Neuronal stem cell (in vitro differentiated cells): ENCODE results near the gene SDC4.
A peak's percentile ranks its signal among the peaks of the same experiment; 100 is the strongest.

Source experiments
- DNase-seq: peaks from one replicate; pipeline ENCODE4 v3.0.0-alpha.2; 2013; ENCODE audit warnings: low spot score
- H2AFZ ChIP-seq: one replicate; pipeline ENCODE4 v1.6.1; 2013; ENCODE audit warnings: mild to moderate bottlenecking, low read length, inconsistent platforms
- H2AK5ac ChIP-seq: 2 replicates; pipeline ENCODE4 v1.6.1; 2013; ENCODE audit warnings: low read depth, mild to moderate bottlenecking, inconsistent platforms, low read length, moderate library complexity, mixed read lengths
- H2BK120ac ChIP-seq: 2 replicates; pipeline ENCODE4 v1.6.1; 2013; ENCODE audit warnings: low read depth, mild to moderate bottlenecking, inconsistent platforms, low read length, moderate library complexity, mixed read lengths
- H2BK12ac ChIP-seq: one replicate; pipeline ENCODE4 v1.6.1; 2013; ENCODE audit warnings: low read length, inconsistent platforms
- H2BK15ac ChIP-seq: 2 replicates; pipeline ENCODE4 v1.6.1; 2013; ENCODE audit warnings: mild to moderate bottlenecking, low read length, inconsistent platforms, mixed read lengths
- H2BK5ac ChIP-seq: one replicate; pipeline ENCODE4 v1.6.1; 2013; ENCODE audit warnings: inconsistent platforms, mild to moderate bottlenecking, low read length, moderate library complexity
- H3K14ac ChIP-seq: one replicate; pipeline ENCODE4 v1.6.1; 2013; ENCODE audit warnings: low read length, inconsistent platforms
- H3K18ac ChIP-seq: 2 replicates; pipeline ENCODE4 v1.6.1; 2013; ENCODE audit warnings: low read length, inconsistent platforms
- H3K23ac ChIP-seq: 2 replicates; pipeline ENCODE4 v1.6.1; 2013; ENCODE audit warnings: low read depth, mild to moderate bottlenecking, mixed read lengths, low read length, inconsistent platforms; ENCODE audit not compliant: poor library complexity
- H3K27ac ChIP-seq: replicated peaks from 3 replicates; pipeline ENCODE4 v1.5.1; 2013; ENCODE audit warnings: low read length, inconsistent platforms
- H3K27me3 ChIP-seq, 3 experiments: 2 replicates each; pipeline ENCODE4 v1.6.1; 2013; ENCODE audit warnings: low read length in 3 of 3, mild to moderate bottlenecking in 2 of 3, inconsistent platforms in 1 of 3, low read depth in 1 of 3, mixed read lengths in 1 of 3, moderate library complexity in 1 of 3; ENCODE audit not compliant: control insufficient read depth in 3 of 3, insufficient read depth in 3 of 3
- H3K36me3 ChIP-seq, 2 donors: replicated peaks in 1 of 2; 2 replicates each; pipeline ENCODE4 v1.6.1; 2013; ENCODE audit warnings: low read length in 2 of 2; ENCODE audit not compliant: control insufficient read depth in 2 of 2, insufficient read depth in 2 of 2
- H3K4ac ChIP-seq: 2 replicates; pipeline ENCODE4 v1.6.1; 2013; ENCODE audit warnings: inconsistent platforms, mild to moderate bottlenecking, low read length, moderate library complexity
- H3K4me1 ChIP-seq, 2 donors: 1 replicate in 1 of 2; 2 replicates in 1 of 2; pipeline ENCODE4 v1.6.1; 2013; ENCODE audit warnings: low read length in 2 of 2, low read depth in 1 of 2; ENCODE audit not compliant: control insufficient read depth in 2 of 2, insufficient read depth in 1 of 2
- H3K4me2 ChIP-seq: one replicate; pipeline ENCODE4 v1.6.1; 2013; ENCODE audit warnings: mild to moderate bottlenecking, low read length, inconsistent platforms; ENCODE audit not compliant: insufficient read depth, poor library complexity, severe bottlenecking
- H3K4me3 ChIP-seq, 2 donors: 2 replicates each; pipeline ENCODE4 v1.5.1; 2013; ENCODE audit warnings: low read length in 2 of 2, mild to moderate bottlenecking in 2 of 2, inconsistent platforms in 1 of 2, moderate library complexity in 1 of 2
- H3K79me1 ChIP-seq: one replicate; pipeline ENCODE4 v1.6.1; 2013; ENCODE audit warnings: low read depth, mild to moderate bottlenecking, inconsistent platforms, low read length, moderate library complexity
- H3K9ac ChIP-seq: one replicate; pipeline ENCODE4 v1.6.1; 2013; ENCODE audit warnings: mild to moderate bottlenecking, low read depth, low read length, inconsistent platforms; ENCODE audit not compliant: poor library complexity
- H3K9me3 ChIP-seq, 2 donors: replicated peaks in 1 of 2; 2 replicates each; pipeline versions ENCODE3 to v1.6.1; 2013; ENCODE audit warnings: low read length in 2 of 2, mild to moderate bottlenecking in 2 of 2, inconsistent platforms in 1 of 2, low read depth in 1 of 2, mixed read lengths in 1 of 2, moderate library complexity in 1 of 2; ENCODE audit not compliant: control insufficient read depth in 2 of 2, insufficient read depth in 1 of 2
- H4K8ac ChIP-seq: one replicate; pipeline ENCODE4 v1.6.1; 2013; ENCODE audit warnings: low read depth, mild to moderate bottlenecking, inconsistent platforms, low read length, moderate library complexity
- H4K91ac ChIP-seq: one replicate; pipeline ENCODE4 v1.6.1; 2013; ENCODE audit warnings: low read length, low read depth, mild to moderate bottlenecking, inconsistent platforms; ENCODE audit not compliant: poor library complexity
- WGBS, 2 donors: extraction: QIAGEN DNeasy Blood & Tissue Kit; methylation state at CpG; one replicate each; pipeline ENCODE4 v1.1.7; 2013; ENCODE audit warnings: missing lambda C conversion rate in 2 of 2, mixed read lengths in 1 of 2; ENCODE audit not compliant: insufficient read length in 2 of 2, insufficient replicate concordance in 1 of 2; ENCODE audit errors: extremely low coverage in 2 of 2; 5-methylcytosine and 5-hydroxymethylcytosine counted together

The SDC4 gene

DNA sequence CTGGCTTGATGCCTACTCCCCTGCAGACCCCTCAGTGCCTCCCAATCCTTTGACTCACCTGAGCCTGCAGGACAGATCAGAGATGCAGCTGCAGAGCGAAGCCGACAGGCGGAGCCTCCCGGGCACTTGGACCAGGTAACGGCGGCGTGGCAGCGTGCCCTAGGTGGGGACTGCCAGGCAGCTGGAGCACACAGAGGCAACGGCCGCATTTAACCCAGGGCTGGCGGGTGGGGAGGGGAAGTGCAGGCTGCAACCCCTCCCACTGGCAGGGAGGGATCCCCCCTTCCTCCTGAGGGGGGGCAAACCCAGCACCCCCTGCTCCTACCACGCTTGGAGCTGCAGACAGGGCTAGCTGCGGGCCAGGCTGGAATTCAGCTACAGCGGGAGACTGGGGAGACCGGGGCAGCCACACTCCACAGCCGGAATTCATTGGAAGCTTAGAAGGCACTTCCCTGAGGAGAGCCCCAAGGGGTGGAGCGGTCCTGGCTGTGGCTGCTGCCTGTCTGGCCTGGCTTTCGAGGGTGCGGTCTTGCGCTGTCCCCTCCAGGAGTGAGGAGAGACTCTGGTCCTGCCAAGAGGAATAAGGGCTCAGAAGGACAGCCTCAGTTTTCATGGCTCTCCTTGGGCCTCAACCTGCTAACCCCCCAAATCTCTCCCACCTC is 40.0 kb downstream of the SDC4 start, which contains the start of gene MATN4:
MATN4 (minus strand) TSS at position 183 of the 662 bp plus-strand sequence. CDS start 2,717 bp downstream, outside the sequence.
- peak within 1 kb of the TSS; percentile 74 for H2AK5ac ChIP-seq
- no CpG with 5 or more reads among the region's 20 CpGs for WGBS, 2 donors
- H2AFZ ChIP-seq = peak within 1 kb of the TSS; percentile 17
- H3K4me2 ChIP-seq = no peak within 1 kb of the TSS
- peaks cover 0 to 41% (median 34%) of the 10 kb centered on the region in 3 experiments for H3K27me3 ChIP-seq
- H2BK15ac ChIP-seq = no peak within 1 kb of the TSS
- no peak within 1 kb of the TSS for H2BK12ac ChIP-seq
- H4K91ac ChIP-seq = no peak within 1 kb of the TSS
- H3K18ac ChIP-seq = peak within 1 kb of the TSS; percentile 18
- H3K79me1 ChIP-seq = no peaks in the 10 kb centered on the region
- peaks cover 0 to under 1% of the 10 kb centered on the region in 2 donors for H3K9me3 ChIP-seq
- H2BK5ac ChIP-seq = no peak within 1 kb of the TSS
- peak within 1 kb of the TSS; percentile 86 for H3K23ac ChIP-seq
- H3K4ac ChIP-seq = no peak within 1 kb of the TSS
- H3K9ac ChIP-seq = no peak within 1 kb of the TSS
- H4K8ac ChIP-seq = peak within 1 kb of the TSS; percentile 26
- H2BK120ac ChIP-seq = no peak within 1 kb of the TSS
- no peak within 1 kb of the TSS for H3K14ac ChIP-seq
- H3K4me3 ChIP-seq = no peak within 1 kb of the TSS
- H3K36me3 ChIP-seq = no peaks in the 10 kb centered on the region
- no peak for DNase-seq
- peaks cover 0 to 7% of the 10 kb centered on the region in 2 donors for H3K4me1 ChIP-seq
- H3K27ac ChIP-seq = no peak within 1 kb of the TSS

DNA sequence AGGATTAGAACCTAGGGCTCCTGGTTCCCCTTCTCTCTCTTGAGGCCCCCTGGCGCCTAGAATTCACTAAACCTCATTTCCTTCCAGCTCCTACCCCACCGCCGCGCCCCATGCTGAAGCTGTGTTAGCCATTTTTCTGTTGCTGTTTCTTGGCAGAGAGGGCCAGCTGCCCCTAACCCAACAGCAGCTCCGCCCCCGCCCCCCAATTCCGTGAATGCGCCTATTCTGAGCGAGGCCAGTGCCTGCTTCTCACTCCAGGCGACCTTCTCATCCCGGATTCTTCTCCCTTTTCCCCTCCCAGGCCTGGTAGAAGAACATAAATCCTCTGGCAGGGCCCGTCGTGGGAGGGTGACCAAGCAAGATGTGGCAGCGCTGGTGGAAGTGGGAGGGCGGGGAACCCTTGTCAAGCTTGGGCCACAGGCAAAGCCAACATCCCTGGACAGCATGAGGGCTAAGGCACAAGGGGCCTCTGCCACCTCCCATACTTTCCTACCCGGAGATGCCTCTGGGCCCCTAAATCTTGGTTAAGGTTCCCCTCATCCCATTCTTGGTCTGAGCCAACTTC is 41.1 kb downstream of the SDC4 start:
- no peak overlapping the region for H3K4me2 ChIP-seq
- no peak overlapping the region for H4K91ac ChIP-seq
- H2AFZ ChIP-seq = no peak overlapping the region
- no peak overlapping the region for H3K4ac ChIP-seq
- no peak overlapping the region for H4K8ac ChIP-seq
- no peak overlapping the region for H3K14ac ChIP-seq
- no peak overlapping the region for H2BK15ac ChIP-seq
- H3K9me3 ChIP-seq = no peaks in the 10 kb centered on the region
- H3K27ac ChIP-seq = no peak overlapping the region
- no peak overlapping the region for H3K9ac ChIP-seq
- no peak overlapping the region for H2AK5ac ChIP-seq
- no peaks in the 10 kb centered on the region for H3K36me3 ChIP-seq
- H3K4me3 ChIP-seq = no peak overlapping the region
- no peak overlapping the region for H2BK5ac ChIP-seq
- H3K23ac ChIP-seq = peak overlapping the region; percentile 52
- peaks cover 0 to 7% of the 10 kb centered on the region in 2 donors for H3K4me1 ChIP-seq
- H3K79me1 ChIP-seq = no peaks in the 10 kb centered on the region
- DNase-seq = no peak
- WGBS, 2 donors = no CpG with 5 or more reads among the region's 16 CpGs
- H3K27me3 ChIP-seq = peaks cover 0 to 33% (median 30%) of the 10 kb centered on the region in 3 experiments
- no peak overlapping the region for H3K18ac ChIP-seq
- H2BK12ac ChIP-seq = no peak overlapping the region
- H2BK120ac ChIP-seq = no peak overlapping the region

DNA sequence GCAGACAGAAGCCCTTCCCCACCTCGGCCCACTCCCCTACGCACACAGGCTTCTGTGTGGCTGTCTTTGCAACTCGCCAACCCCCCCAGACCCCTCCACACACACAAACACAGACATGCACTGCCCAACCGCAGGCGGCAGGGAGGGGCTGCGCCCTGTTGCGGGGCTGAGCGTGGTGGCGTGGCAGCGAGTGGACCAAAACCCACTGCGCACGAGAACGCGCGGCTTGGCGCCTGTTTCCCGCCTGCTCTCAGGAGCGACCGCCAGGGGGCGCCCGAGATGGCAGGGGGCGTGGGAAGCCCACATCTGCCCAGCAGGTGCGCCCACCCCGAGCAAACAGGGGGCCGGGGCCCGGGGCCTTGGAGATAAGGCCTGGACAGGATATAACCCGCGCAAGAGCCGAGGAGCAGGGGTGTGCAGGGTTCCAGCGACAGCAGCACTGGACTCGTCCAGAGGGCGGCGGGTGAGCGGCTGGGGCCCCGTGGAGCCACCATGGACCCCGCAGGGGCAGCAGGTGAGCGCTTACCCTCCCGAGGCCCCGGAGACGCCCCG is 41.7 kb downstream of the SDC4 start, which contains the start of gene RBPJL:
RBPJL (plus strand) TSS at position 410 of the 552 bp plus-strand sequence; CDS start at position 493, 83 bp downstream.
- Histone ChIP-seq H2BK120ac (peak within 1 kb of the TSS; percentile 40), H3K4ac (peak within 1 kb of the TSS; percentile 79), H3K27me3 (peaks cover 0 to 30% (median 26%) of the 10 kb centered on the region in 3 experiments), H3K36me3 (no peaks in the 10 kb centered on the region), H3K14ac (no peak within 1 kb of the TSS), H3K23ac (peak within 1 kb of the TSS; percentile 90), H4K91ac (no peak within 1 kb of the TSS), H2AFZ (peak within 1 kb of the TSS; percentile 45), H2BK5ac (no peak within 1 kb of the TSS), H3K4me2 (no peak within 1 kb of the TSS), H3K27ac (no peak within 1 kb of the TSS), H3K4me3 (no peak within 1 kb of the TSS), H3K18ac (peak within 1 kb of the TSS; percentile 98), H3K79me1 (no peaks in the 10 kb centered on the region), H3K4me1 (peaks cover 0 to 2% of the 10 kb centered on the region in 2 donors), H2BK15ac (peak within 1 kb of the TSS; percentile 75), H3K9me3 (no peaks in the 10 kb centered on the region), H2BK12ac (no peak within 1 kb of the TSS), H4K8ac (peak within 1 kb of the TSS; percentile 93), H2AK5ac (peak within 1 kb of the TSS; percentile 44), H3K9ac (peak within 1 kb of the TSS; percentile 92)
- no CpG with 5 or more reads among the region's 41 CpGs for WGBS, 2 donors
- no peak for DNase-seq

DNA sequence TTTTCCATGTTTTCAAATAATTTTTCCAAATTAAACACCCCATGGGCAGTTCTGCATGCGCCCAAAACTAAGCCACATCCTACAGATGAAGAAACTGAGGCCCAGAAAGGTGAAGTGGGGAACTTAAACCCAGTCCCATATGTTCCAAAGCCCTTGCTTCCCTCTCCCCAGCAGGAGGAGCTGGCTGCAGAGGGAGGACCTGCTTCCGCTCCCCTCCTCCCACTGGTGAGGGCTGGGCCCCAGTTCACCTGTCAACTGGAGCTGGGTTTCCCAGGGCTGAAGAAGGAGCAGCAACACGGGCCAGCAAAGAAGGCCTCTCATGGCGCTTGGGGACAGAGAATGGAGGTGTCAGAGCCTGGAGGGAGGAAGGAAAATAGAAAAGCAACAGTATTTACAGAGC is 43.0 kb downstream of the SDC4 start:
- no peak overlapping the region for H3K14ac ChIP-seq
- WGBS, 2 donors = no CpG with 5 or more reads among the region's 4 CpGs
- no peaks in the 10 kb centered on the region for H3K36me3 ChIP-seq

More for the DNA sequence above, 43.0 kb downstream of the SDC4 start:
- Histone ChIP-seq H3K4ac (no peak overlapping the region), H2BK5ac (no peak overlapping the region), H4K8ac (no peak overlapping the region), H3K4me1 (peaks cover 0 to 5% of the 10 kb centered on the region in 2 donors), H2BK12ac (no peak overlapping the region), H3K27ac (no peak overlapping the region), H2AFZ (no peak overlapping the region), H2BK120ac (no peak overlapping the region), H3K18ac (no peak overlapping the region), H3K4me3 (no peak overlapping the region), H3K9ac (no peak overlapping the region), H4K91ac (no peak overlapping the region), H3K27me3 (peaks cover 0 to 30% (median 21%) of the 10 kb centered on the region in 3 experiments), H3K23ac (no peak overlapping the region), H3K4me2 (no peak overlapping the region), H3K79me1 (no peaks in the 10 kb centered on the region), H2BK15ac (no peak overlapping the region), H3K9me3 (no peaks in the 10 kb centered on the region), H2AK5ac (no peak overlapping the region)
- DNase-seq = no peak
